Measurements from ENCODE around the gene GMPPA. TPM values are rescaled to one million over a fixed set of nuclear protein-coding genes. Genes with fewer than 3 reads are reported as not detected.

Gene GMPPA
- total RNA-seq (2022; extraction: Qiagen RNA extraction) = 36.1 to 39.1 TPM (median 38.2 TPM) in 5 replicates

GRCh38 chr2:219498280-219499057, at the start of gene GMPPA:
Gene GMPPA (plus strand): TSS chr2:219498891. CDS start chr2:219499976, 1,085 bp downstream.

DNA sequence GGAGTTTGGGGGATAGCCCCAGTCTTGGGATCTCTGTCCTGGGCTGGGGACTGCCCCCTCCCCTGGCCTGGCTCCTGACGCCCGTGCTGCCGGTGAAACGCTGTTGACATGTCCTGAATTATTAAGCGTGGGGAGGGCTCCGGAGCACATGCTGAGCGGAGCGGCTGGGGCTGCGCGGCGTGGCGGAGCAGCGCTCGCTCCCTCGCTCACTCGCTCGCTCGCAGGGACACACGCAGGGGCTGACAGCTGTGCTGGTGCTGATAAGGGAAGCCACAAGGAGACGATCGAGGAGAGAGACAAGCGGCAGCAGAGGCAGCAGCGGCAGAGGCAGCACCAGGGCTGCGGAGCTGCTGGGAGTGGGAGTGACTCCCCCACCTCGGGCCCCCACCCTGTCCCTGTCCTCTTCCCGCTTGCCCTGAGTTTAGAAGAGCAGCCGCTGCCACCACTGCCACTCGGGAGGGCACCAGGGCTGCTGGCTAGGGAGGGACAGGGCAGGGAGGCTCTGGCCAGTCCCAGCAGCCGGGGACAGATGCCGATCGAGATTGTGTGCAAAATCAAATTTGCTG, 15.6 kb downstream of the GMPPA start, which contains the start of gene ASIC4:
ASIC4 (plus strand) TSS at position 287 of the 566 bp plus-strand sequence; CDS start at position 530, 243 bp downstream.

DNA sequence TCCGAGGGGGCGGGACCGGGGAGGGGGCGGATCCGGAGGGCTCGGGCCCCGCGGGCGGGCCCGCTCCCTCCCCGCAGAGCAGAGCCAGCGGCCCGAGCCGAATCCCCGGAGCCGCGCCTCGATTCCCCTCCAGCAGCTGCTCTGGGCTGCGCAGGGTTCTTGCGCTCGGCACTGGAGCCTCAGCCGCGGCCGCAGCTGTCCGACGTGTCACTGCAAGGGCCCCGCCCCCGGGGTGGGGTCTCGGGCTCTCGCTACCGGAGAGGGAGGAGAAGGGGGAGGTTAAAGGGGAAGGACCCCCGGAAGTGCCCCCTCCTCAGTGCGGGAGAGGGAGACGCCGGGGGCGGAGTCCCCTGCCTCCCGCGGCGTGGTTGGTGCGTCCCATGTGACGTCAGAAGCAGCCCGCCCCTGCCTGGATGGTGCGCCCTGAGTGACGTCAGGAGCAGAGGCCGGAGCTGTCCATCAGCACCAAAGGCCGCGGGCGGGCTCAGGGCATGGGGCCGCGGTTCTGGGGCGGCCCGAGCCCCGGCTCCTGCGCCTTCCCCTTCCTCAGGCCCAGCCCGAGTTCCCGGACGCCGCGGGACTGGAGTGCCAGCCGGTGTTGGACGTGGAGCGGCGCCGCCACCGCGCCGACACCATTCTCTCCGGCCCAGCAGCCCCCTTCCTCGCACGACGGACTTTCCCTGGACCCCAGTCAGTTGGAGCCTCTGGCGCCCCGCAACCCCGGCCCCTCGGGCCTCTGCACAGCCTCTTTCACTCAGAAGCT, 45.1 kb downstream of the GMPPA start, which contains the start of the genes CHPF and TMEM198:
CHPF (minus strand) TSS at position 214 of the 763 bp plus-strand sequence. CDS start 271 bp downstream, outside the sequence.
TMEM198 (plus strand) TSS at position 433 of the 763 bp plus-strand sequence. CDS start 700 bp downstream, outside the sequence.

Other genes with a start within 250 kb of the GMPPA start
- gene TUBA4B, start 245.6 kb upstream of the GMPPA start, total RNA-seq (2022; extraction: Qiagen RNA extraction) = 0.30 to 0.56 TPM (median 0.37 TPM) in 5 replicates
- 338 to 483 TPM (median 379 TPM) in 5 replicates for gene TUBA4A, start 245.0 kb upstream of the GMPPA start, total RNA-seq (2022; extraction: Qiagen RNA extraction)
- 37.4 to 57.4 TPM (median 53.6 TPM) in 5 replicates for gene DNAJB2, start 219.5 kb upstream of the GMPPA start, total RNA-seq (2022; extraction: Qiagen RNA extraction)
- 1.1 to 1.9 TPM (median 1.6 TPM) in 5 replicates for gene PTPRN, start 189.5 kb upstream of the GMPPA start, total RNA-seq (2022; extraction: Qiagen RNA extraction)
- not detected in 5 replicates for gene RESP18, start 166.1 kb upstream of the GMPPA start, total RNA-seq (2022; extraction: Qiagen RNA extraction)
- 47.8 to 67.2 TPM (median 61.9 TPM) in 5 replicates for gene DNPEP, start 111.0 kb upstream of the GMPPA start, total RNA-seq (2022; extraction: Qiagen RNA extraction)
- gene DES, start 80.5 kb upstream of the GMPPA start, total RNA-seq (2022; extraction: Qiagen RNA extraction) = 0.05 to 0.20 TPM (median 0.08 TPM) in 4 of 5 replicates, not detected in the other
- gene SPEG, start 64.0 kb upstream of the GMPPA start, total RNA-seq (2022; extraction: Qiagen RNA extraction) = 4.3 to 9.5 TPM (median 7.0 TPM) in 5 replicates
- gene ASIC4, start 15.6 kb downstream of the GMPPA start, total RNA-seq (2022; extraction: Qiagen RNA extraction) = 0.05 to 0.07 TPM (median 0.06 TPM) in 4 of 5 replicates, not detected in the other
- gene CHPF, start 44.9 kb downstream of the GMPPA start, total RNA-seq (2022; extraction: Qiagen RNA extraction) = 18.1 to 35.4 TPM (median 31.9 TPM) in 5 replicates
- 0.45 to 1.4 TPM (median 1.1 TPM) in 5 replicates for gene TMEM198, start 45.1 kb downstream of the GMPPA start, total RNA-seq (2022; extraction: Qiagen RNA extraction)
- gene OBSL1, start 72.6 kb downstream of the GMPPA start, total RNA-seq (2022; extraction: Qiagen RNA extraction) = 20.1 to 26.9 TPM (median 22.8 TPM) in 5 replicates
- 0.35 to 0.73 TPM (median 0.48 TPM) in 5 replicates for gene INHA, start 73.4 kb downstream of the GMPPA start, total RNA-seq (2022; extraction: Qiagen RNA extraction)
- 14.7 to 20.5 TPM (median 19.9 TPM) in 5 replicates for gene STK11IP, start 99.0 kb downstream of the GMPPA start, total RNA-seq (2022; extraction: Qiagen RNA extraction)
- gene SLC4A3, start 128.7 kb downstream of the GMPPA start, total RNA-seq (2022; extraction: Qiagen RNA extraction) = 2.5 to 4.1 TPM (median 3.1 TPM) in 5 replicates